NCI-H2227 (cell line): ENCODE data around the gene SPATA18.
"Not testable (repeated sequence)": the region's sequence is repeated elsewhere in the genome, so short reads cannot be mapped to it uniquely, and the experiment has no call there.

Experiments used
- DNase-seq: peaks from one replicate; lab custom pipeline; 2025; ENCODE audit not compliant: unreplicated experiment; lab: John Stamatoyannopoulos, UW

The SPATA18 gene

GRCh38 chr4:52105276-52105675, 54.2 kb downstream of the SPATA18 start:
- no peak for DNase-seq

GRCh38 chr4:52106191-52106590, 55.1 kb downstream of the SPATA18 start:
- DNase-seq = no peak

DNA sequence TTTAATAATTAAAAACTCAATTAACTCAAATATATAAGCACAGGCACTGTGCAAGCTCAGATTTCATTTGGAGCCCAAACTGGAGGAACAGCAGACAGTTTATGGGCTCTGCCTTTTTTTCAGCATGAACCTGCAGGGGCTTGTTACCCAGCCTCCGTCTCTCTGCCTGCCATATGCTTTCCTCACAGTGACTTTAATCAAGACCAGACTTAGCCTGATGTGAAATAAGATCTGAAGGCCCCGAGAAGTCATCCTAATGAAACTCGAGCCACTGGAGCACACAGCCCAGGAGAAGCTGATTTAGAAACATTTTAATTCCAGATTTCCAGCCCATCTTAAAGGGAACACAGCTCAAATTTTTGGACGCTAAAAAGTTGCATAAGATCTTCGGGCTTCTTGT, 55.6 kb downstream of the SPATA18 start:
- DNase-seq = no peak

GRCh38 chr4:52107336-52107735, 56.2 kb downstream of the SPATA18 start:
- no peak for DNase-seq

DNA sequence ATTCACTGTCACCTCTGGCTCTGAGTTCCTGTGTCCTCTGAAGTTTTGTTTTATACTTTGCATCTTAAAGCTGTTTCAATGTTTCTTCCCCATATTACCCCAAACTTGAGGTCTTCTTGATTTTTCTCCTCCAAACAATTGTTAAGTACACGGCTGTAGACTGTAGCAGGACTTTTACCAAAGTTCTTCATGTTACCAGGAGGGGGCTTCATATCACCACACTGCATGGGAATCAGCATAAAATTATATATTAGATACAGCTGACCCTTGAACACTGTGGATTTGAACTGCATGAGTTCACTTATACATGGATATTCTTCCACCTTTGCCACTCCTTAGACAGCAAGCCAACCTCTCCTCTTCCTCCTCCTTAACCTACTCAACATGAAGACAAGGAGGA, 56.6 kb downstream of the SPATA18 start:
- DNase-seq = no peak

- DNase-seq = no peak
Measured at GRCh38 chr4:52110171-52110570, 59.1 kb downstream of the SPATA18 start.

GRCh38 chr4:52111995-52112394, 60.9 kb downstream of the SPATA18 start:
- no peak for DNase-seq

- DNase-seq = no peak
Measured at GRCh38 chr4:52112411-52112810, 61.3 kb downstream of the SPATA18 start.

DNA sequence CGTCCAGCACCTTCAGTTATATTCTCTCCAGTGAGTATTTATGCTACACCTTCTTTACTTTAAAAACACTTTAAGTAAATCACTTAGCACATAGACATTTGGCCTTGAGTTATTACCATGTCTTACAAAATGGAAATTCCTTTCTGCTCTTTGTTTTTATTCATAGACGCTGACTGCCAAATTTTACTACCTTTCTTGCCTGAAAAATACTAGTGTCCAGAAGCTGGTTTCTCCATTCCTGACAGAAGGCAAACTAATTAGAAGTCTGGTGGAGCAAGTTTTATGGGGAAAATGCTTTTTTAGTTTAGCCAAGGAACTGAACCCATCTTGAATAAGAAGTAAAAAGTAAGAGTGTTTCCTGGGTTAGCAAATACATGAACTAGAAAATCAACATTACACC, 65.5 kb downstream of the SPATA18 start:
- no peak for DNase-seq

- DNase-seq = no peak
Measured at GRCh38 chr4:52126226-52126625, 75.1 kb downstream of the SPATA18 start.

- no peak for DNase-seq
Measured at GRCh38 chr4:52126966-52127365, 75.9 kb downstream of the SPATA18 start.

DNA sequence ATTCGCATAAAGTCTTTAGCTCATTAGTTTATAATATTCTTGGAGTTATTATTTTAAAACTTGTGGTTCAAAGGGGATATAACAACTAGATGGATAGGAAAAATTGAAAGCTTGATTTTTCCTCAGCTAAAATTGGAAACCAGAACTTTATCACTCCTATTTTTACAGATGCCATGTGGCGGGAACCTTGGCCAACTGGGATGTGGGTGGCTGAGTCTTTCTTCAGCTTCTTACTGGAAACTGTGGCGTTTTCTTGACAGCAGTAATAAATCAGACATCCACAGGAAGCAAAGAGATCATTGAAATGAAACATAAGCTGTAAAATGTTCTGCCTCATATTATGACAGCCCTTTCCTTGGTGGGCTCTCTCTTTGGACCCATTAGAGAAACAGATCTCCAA, 84.1 kb downstream of the SPATA18 start:
- DNase-seq = no peak

GRCh38 chr4:52137152-52137551, 86.0 kb downstream of the SPATA18 start:
- not testable (repeated sequence) for DNase-seq

GRCh38 chr4:52142816-52143215, 91.7 kb downstream of the SPATA18 start:
- DNase-seq = no peak

GRCh38 chr4:52143815-52144214, 92.7 kb downstream of the SPATA18 start:
- DNase-seq = no peak

DNA sequence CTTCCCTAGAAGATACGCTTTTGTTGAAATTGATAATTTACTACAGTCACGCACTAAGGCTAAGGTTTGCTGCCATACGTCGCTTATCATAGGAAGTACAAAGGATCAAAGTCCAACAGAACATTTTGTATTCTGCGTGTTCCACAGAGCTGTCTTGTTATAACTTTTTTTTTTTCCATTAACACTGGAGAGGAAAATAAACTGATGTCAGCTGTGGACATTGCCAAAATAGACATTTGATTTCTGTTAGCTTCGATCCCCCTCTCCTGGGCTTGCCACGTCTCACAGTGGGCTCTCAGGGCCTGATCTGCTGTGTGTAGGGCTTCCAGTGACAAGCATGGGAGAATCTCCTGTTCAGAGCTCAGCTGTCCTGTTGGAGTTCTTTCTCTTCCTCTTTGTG, 93.3 kb downstream of the SPATA18 start:
- DNase-seq = no peak
